GM12878 (cell line): ENCODE measurements around the gene VCPKMT. TPM values are rescaled to one million over a fixed set of nuclear protein-coding genes. Genes with fewer than 3 reads are reported as not detected.

Experiments used
- ATF3 ChIP-seq: IDR thresholded peaks from 2 replicates; pipeline ENCODE4 v1.6.1; 2011; ENCODE audit warnings: low read depth, mild to moderate bottlenecking, low read length, moderate library complexity, borderline replicate concordance; ENCODE audit errors: extremely low read depth
- BCL3 ChIP-seq: IDR thresholded peaks from 2 replicates; pipeline ENCODE4 v1.6.1; 2011; ENCODE audit warnings: borderline replicate concordance, low read depth, mild to moderate bottlenecking, moderate library complexity, low read length; ENCODE audit not compliant: insufficient read depth, poor library complexity, severe bottlenecking
- E2F8 ChIP-seq: fragments of 450-650 bp; IDR thresholded peaks from 2 replicates; pipeline ENCODE4 v1.6.1; 2018; ENCODE audit warnings: mild to moderate bottlenecking, low read depth, moderate library complexity; ENCODE audit not compliant: partially characterized antibody
- ETV6 ChIP-seq, 2 experiments: fragments of 450-650 bp in 1 of 2; IDR thresholded peaks in 1 of 2; conservative IDR thresholded peaks in 1 of 2; 2 replicates each; pipeline ENCODE4 v1.6.1; 2014; ENCODE audit warnings: antibody characterized with exemption in 1 of 2, borderline replicate concordance in 1 of 2, low read depth in 1 of 2, mild to moderate bottlenecking in 1 of 2, moderate library complexity in 1 of 2
- HDAC2 ChIP-seq: fragments of 200-600 bp; sonication (generic); IDR thresholded peaks from 2 replicates; pipeline ENCODE4 v1.6.1; 2017
- MEF2B ChIP-seq: fragments of 450-650 bp; IDR thresholded peaks from 2 replicates; pipeline ENCODE4 v1.6.1; 2018; ENCODE audit warnings: mild to moderate bottlenecking, moderate library complexity; ENCODE audit not compliant: partially characterized antibody, poor library complexity, severe bottlenecking
- MTA3 ChIP-seq: IDR thresholded peaks from 2 replicates; pipeline ENCODE4 v1.6.1; 2012; ENCODE audit warnings: low read length, inconsistent platforms, borderline replicate concordance
- MYB ChIP-seq: fragments of 150-350 bp; IDR thresholded peaks from 2 replicates; pipeline ENCODE4 v1.6.1; 2014; ENCODE audit warnings: mild to moderate bottlenecking, low read depth, low read length, borderline replicate concordance
- RAD21 ChIP-seq: IDR thresholded peaks from 2 replicates; pipeline ENCODE4 v1.6.1; 2011; ENCODE audit warnings: mild to moderate bottlenecking, low read depth, low read length, moderate library complexity; ENCODE audit not compliant: insufficient read depth
- RAD51 ChIP-seq: fragments of 450-650 bp; IDR thresholded peaks from 2 replicates; pipeline ENCODE4 v1.6.1; 2016; ENCODE audit warnings: moderate library complexity, mild to moderate bottlenecking, inconsistent platforms
- RCOR1 ChIP-seq: conservative IDR thresholded peaks from 2 replicates; pipeline ENCODE4 v1.6.1; 2012; ENCODE audit warnings: low read depth, low read length, improper control_type of control experiment
- SIX5 ChIP-seq: IDR thresholded peaks from 2 replicates; pipeline ENCODE4 v1.6.1; 2011; ENCODE audit warnings: mild to moderate bottlenecking, low read depth, low read length, moderate library complexity; ENCODE audit not compliant: severe bottlenecking
- SREBF2 ChIP-seq: IDR thresholded peaks from 2 replicates; pipeline ENCODE4 v1.6.1; 2012; ENCODE audit warnings: mild to moderate bottlenecking, low read length
- STAT3 ChIP-seq: IDR thresholded peaks from 2 replicates; pipeline ENCODE4 v1.6.1; 2011; ENCODE audit warnings: low read depth, low read length, improper control_type of control experiment
- USF1 ChIP-seq: IDR thresholded peaks from 2 replicates; pipeline ENCODE4 v1.6.1; 2011; ENCODE audit warnings: borderline replicate concordance, low read depth, mild to moderate bottlenecking, moderate library complexity, mixed read lengths, low read length; ENCODE audit not compliant: insufficient read depth; ENCODE audit errors: extremely low read length
- USF2 ChIP-seq: IDR thresholded peaks from 2 replicates; pipeline ENCODE4 v1.6.1; 2011; ENCODE audit warnings: low read depth, low read length, improper control_type of control experiment, borderline replicate concordance
- ZNF592 ChIP-seq: fragments of 450-650 bp; IDR thresholded peaks from 2 replicates; pipeline ENCODE4 v1.6.1; 2017; ENCODE audit warnings: mild to moderate bottlenecking, moderate library complexity
- polyA plus RNA-seq, 11 experiments: library from polyadenylated mRNA; depleted of rRNA in 4 of 11; unstranded in 6 of 11; stranded (reverse) in 5 of 11; fragments of >200 nt; fragmentation: Nextera tagmentation in 4 of 11; fragmentation: Illumina TruSeq in 1 of 11; extraction: Ambion mirVana in 4 of 11; extraction: Trizol in 1 of 11; gene quantifications; 1 replicate in 1 of 11; 2 replicates in 10 of 11; pipeline versions ENCODE4 v1.2.1 to v1.2.3, GENCODE V29; 2011 to 2016; ENCODE audit warnings: inconsistent platforms in 2 of 11, missing spikeins in 2 of 11, low read depth in 1 of 11
- total RNA-seq, 4 experiments: library from RNA; depleted of rRNA in 3 of 4; stranded (reverse); fragments of >200 nt in 3 of 4; fragmentation: Illumina TruSeq in 1 of 4; extraction: Trizol in 1 of 4; gene quantifications; 2 replicates each; pipeline versions ENCODE4 v1.2.1 to v1.2.3, GENCODE V29; 2013 to 2021

The VCPKMT gene
- total and polyA plus RNA-seq, 10 of the 15 experiments (the other 5 are each of a cell fraction or from before 2014, with no cell fraction given) = 8.5 to 18.4 (median 12.8) TPM

- TF ChIP-seq MTA3 = peak; percentile 73
- TF ChIP-seq STAT3 = no peak
- TF ChIP-seq SIX5 = no peak
- peak; percentile 39 for TF ChIP-seq BCL3
- TF ChIP-seq USF2 = no peak
- no peak for TF ChIP-seq HDAC2
- TF ChIP-seq RAD51 = peak; percentile 24; the same call in 1 of the 2 replicates
- no peak for TF ChIP-seq MEF2B
- TF ChIP-seq RAD21 = peak; percentile 27; the same call in 1 of the 2 replicates
- TF ChIP-seq SREBF2 = no peak
- no peak for TF ChIP-seq ATF3
- TF ChIP-seq ZNF592 = peak; percentile 27; the same call in 1 of the 2 replicates
- TF ChIP-seq RCOR1 = no peak
- peak in 1 of 2 experiments; percentile 71; a peak in 1 of 4 replicates for TF ChIP-seq ETV6 (conservative IDR thresholded peaks at IDR 0.05 in 1 of 2, IDR thresholded peaks at IDR 0.05 in 1 of 2; ENCODE audit: borderline replicate concordance in 1 of 2, low read depth in 1 of 2)
- no peak for TF ChIP-seq E2F8
- TF ChIP-seq MYB = no peak
- TF ChIP-seq USF1 = no peak
These were observed 54.5 kb downstream of the VCPKMT start (continued) for GRCh38 chr14:50061664-50062437.
